BE2C (cell line): ENCODE data around the gene SERPINA3.

Experiments used
- DNase-seq: peaks from one replicate; pipeline ENCODE4 v3.0.0-alpha.2; 2020
- H3K27me3 ChIP-seq: fragments of 250-450 bp; sonication (Bioruptor Pico); 2 replicates; pipeline ENCODE4 v1.5.1; 2020; ENCODE audit warnings: mild to moderate bottlenecking
- H3K36me3 ChIP-seq: fragments of 250-450 bp; sonication (Bioruptor Pico); 2 replicates; pipeline ENCODE4 v1.5.1; 2020; ENCODE audit warnings: mild to moderate bottlenecking
- H3K4me1 ChIP-seq: fragments of 250-450 bp; sonication (Bioruptor Pico); 2 replicates; pipeline ENCODE4 v1.5.1; 2020
- H3K4me3 ChIP-seq: 2 replicates; pipeline ENCODE4 v1.5.1; 2011; ENCODE audit warnings: low read depth, low read length
- H3K9me3 ChIP-seq: fragments of 250-450 bp; sonication (Bioruptor Pico); 2 replicates; pipeline ENCODE4 v1.5.1; 2020
- TF ChIP-seq, protein P1 (sequence below): IDR thresholded peaks from 2 replicates; pipeline ENCODE4 v1.5.1; 2012; ENCODE audit warnings: mild to moderate bottlenecking, low read depth, low read length

The SERPINA3 gene

GRCh38 chr14:94665121-94665520, 52.9 kb downstream of the SERPINA3 start:
- Histone ChIP-seq H3K4me1 (no peaks in the 10 kb centered on the region), H3K27me3 (peaks cover 6% of the 10 kb centered on the region; the same call in 1 of the 2 replicates), H3K36me3 (no peaks in the 10 kb centered on the region), H3K4me3 (no peak overlapping the region), H3K9me3 (no peaks in the 10 kb centered on the region)
- TF ChIP-seq, protein P1, sequence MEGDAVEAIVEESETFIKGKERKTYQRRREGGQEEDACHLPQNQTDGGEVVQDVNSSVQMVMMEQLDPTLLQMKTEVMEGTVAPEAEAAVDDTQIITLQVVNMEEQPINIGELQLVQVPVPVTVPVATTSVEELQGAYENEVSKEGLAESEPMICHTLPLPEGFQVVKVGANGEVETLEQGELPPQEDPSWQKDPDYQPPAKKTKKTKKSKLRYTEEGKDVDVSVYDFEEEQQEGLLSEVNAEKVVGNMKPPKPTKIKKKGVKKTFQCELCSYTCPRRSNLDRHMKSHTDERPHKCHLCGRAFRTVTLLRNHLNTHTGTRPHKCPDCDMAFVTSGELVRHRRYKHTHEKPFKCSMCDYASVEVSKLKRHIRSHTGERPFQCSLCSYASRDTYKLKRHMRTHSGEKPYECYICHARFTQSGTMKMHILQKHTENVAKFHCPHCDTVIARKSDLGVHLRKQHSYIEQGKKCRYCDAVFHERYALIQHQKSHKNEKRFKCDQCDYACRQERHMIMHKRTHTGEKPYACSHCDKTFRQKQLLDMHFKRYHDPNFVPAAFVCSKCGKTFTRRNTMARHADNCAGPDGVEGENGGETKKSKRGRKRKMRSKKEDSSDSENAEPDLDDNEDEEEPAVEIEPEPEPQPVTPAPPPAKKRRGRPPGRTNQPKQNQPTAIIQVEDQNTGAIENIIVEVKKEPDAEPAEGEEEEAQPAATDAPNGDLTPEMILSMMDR: no peak
- DNase-seq: no peak

DNA sequence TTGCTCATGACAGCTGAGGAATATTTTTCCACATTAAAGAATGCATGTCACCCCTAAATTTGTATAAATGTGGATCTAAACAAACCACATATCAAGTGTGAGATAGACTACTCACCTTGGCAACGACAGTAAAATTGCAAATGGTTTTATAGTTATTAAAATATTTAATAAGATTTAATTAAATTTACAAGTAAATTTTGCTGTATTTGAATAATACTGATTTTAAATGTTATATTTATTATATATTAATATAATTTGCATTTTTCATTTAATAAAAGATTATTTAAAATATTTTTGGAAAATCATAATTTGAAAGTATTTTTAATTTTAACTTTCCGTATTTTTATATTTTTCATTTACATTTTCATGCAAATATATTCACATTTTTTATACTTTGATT, 53.4 kb downstream of the SERPINA3 start:
- no peak for DNase-seq
- Histone ChIP-seq H3K4me1 (no peaks in the 10 kb centered on the region), H3K9me3 (no peaks in the 10 kb centered on the region), H3K27me3 (peaks cover 6% of the 10 kb centered on the region; the same call in 1 of the 2 replicates), H3K4me3 (no peak overlapping the region), H3K36me3 (no peaks in the 10 kb centered on the region)
- TF ChIP-seq, protein P1: no peak

DNA sequence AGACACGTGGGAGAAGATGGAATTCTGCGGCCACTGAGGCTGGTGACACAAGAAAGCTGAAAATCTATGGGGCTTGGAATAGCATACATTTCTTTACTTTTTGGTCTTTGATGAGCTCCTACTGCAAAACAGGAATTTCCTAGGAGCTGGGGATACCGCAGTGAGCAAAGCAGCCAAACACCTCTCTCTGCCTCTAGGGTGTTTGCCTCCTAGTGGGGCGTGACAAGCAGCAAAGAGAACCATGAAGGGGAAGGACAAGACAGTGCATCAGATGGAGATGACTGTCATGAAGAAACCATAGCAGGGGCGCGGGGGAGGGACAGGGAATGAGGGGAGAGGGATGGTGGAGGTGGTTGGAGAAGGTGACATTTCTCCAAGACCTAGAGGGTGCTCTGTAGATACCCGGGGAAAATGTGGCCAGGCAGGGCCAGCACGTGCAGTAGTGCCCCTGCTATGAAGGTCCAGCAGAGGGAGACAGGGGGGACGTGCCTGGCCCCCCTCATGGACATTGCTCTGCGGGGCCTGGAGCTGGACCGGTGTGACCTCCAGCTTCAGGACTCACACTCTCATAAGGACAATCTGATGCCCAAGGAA, 58.6 kb downstream of the SERPINA3 start:
- Histone ChIP-seq H3K9me3 (no peaks in the 10 kb centered on the region), H3K27me3 (no peaks in the 10 kb centered on the region; the same call in 1 of the 2 replicates), H3K4me3 (no peak overlapping the region), H3K36me3 (no peaks in the 10 kb centered on the region), H3K4me1 (no peaks in the 10 kb centered on the region)
- TF ChIP-seq, protein P1: no peak
- no peak for DNase-seq

DNA sequence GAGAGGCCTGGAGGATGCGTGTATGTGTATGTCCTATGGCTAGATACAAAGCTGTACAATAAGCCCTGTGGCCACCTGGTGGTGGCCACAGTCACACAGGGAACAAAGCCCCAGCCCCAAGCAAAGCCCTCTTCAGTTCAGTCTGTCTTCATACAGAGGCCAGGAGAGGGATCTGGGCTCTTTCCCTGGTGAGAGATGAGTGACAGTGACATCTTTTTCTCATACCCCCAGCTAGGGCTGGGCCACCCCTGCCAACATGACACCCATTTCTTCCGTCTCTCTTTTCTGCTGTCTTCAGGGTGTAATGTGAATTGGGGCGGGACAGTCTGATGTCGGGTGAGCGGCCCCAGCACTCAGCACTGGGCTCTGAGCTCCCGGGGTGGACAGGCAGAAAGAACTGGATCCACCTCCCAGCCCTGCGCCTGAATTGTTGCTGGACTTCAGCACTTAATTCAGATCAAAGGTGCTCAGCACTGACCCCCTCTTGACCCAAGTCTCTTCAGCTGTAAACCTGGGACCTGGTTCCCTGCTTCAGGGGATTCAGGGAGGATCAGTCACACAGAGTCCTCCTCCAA, 59.8 kb downstream of the SERPINA3 start:
- DNase-seq: no peak
- H3K4me1 ChIP-seq: no peaks in the 10 kb centered on the region
- no peaks in the 10 kb centered on the region for H3K36me3 ChIP-seq
- TF ChIP-seq, protein P1: no peak
- H3K4me3 ChIP-seq: no peak overlapping the region
- H3K27me3 ChIP-seq: no peaks in the 10 kb centered on the region; the same call in none of the 2 replicates
- H3K9me3 ChIP-seq: no peaks in the 10 kb centered on the region

DNA sequence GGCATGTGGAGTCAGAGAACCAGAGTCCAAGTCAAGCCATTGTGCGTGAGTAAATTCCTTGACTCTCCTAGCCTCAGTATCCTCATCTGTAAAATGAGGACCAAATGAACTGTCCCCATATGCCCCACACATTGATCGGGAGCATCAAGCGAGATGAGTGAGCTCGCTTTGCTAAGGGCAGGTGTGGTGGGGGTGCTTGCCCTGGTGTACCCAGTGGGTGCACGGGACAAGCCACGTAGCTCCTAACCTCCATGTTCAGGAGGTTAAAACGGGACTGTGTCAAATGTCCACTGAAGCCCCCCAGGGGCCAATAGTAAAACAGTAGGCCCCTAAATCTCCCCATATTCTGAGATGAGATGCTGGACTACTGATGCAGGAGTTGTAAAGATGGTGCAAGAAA, 60.9 kb downstream of the SERPINA3 start:
- Histone ChIP-seq H3K27me3 (no peaks in the 10 kb centered on the region; the same call in none of the 2 replicates), H3K4me1 (no peaks in the 10 kb centered on the region), H3K9me3 (no peaks in the 10 kb centered on the region), H3K36me3 (no peaks in the 10 kb centered on the region), H3K4me3 (no peak overlapping the region)
- TF ChIP-seq, protein P1: no peak
- no peak for DNase-seq
